Lower leg skin (tissue), 3 donors: ENCODE measurements around the gene HSF5.

ENCODE experiments used
- POLR2A ChIP-seq, 2 donors: fragments of 450-650 bp; IDR thresholded peaks; one replicate each; pipeline ENCODE4 v1.6.1; 2016 to 2017; ENCODE audit warnings: antibody characterized with exemption in 2 of 2, mild to moderate bottlenecking in 1 of 2, moderate library complexity in 1 of 2
- TF ChIP-seq, protein P1 (sequence below), 3 donors: fragments of 450-650 bp; IDR thresholded peaks; one replicate each; pipeline ENCODE4 v1.5.1; 2016; ENCODE audit warnings: antibody characterized with exemption in 3 of 3, mild to moderate bottlenecking in 3 of 3, moderate library complexity in 2 of 3

DNA sequence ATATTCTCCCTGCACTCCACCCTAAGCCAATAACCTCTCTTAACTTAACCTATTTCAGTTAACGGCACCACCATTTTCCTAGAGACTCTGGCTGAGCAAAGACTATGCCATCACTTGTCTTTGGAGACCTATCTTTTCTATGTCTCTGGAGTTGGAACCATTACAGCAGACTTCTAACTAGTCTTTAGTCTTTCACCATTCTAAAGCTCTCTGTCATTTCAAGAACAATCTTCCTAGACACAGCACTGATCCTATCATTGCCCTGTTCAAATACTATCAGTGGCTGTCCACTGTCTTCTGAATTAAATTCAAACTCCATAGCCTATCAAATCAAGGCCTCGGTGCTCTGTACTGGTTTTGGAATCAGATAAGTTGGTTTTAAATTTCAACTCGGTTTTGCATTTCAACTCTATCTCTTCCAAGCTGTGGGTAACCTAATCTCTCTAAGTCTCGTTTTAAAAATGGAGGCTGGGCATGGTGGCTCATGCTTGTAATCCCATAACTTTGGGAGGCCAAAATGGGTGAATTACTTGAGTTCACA lies 102.8 kb downstream of the HSF5 start:
- no peak for TF ChIP-seq POLR2A (IDR thresholded peaks at IDR 0.05)
- TF ChIP-seq, protein P1, sequence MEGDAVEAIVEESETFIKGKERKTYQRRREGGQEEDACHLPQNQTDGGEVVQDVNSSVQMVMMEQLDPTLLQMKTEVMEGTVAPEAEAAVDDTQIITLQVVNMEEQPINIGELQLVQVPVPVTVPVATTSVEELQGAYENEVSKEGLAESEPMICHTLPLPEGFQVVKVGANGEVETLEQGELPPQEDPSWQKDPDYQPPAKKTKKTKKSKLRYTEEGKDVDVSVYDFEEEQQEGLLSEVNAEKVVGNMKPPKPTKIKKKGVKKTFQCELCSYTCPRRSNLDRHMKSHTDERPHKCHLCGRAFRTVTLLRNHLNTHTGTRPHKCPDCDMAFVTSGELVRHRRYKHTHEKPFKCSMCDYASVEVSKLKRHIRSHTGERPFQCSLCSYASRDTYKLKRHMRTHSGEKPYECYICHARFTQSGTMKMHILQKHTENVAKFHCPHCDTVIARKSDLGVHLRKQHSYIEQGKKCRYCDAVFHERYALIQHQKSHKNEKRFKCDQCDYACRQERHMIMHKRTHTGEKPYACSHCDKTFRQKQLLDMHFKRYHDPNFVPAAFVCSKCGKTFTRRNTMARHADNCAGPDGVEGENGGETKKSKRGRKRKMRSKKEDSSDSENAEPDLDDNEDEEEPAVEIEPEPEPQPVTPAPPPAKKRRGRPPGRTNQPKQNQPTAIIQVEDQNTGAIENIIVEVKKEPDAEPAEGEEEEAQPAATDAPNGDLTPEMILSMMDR (IDR thresholded peaks at IDR 0.05), result no peak
